KG1 (cell line): ENCODE results near the gene CD47.

Experiments
- DNase-seq: peaks from one replicate; lab custom pipeline; 2025; lab: John Stamatoyannopoulos, UW

Gene CD47

DNA sequence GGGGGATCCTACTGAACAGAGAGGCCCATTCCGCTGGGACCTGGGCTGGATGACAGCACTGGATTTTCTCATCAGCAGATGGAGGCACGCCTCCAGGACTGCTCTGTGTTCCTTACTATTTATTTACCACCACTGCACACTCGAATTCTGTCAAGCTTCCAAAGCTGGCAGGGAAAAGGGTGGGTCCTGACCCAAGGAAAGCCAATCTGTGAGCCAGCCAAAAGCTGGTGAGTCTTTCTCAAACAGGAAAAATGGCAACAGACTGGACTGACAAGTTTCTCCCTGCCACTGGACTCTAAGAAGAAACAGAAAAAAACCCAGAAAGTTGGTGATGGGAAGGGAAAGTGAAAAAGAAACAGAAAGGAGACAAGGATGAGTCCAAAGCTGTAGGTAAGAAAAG, 37.8 kb downstream of the CD47 start:
- no peak for DNase-seq

DNA sequence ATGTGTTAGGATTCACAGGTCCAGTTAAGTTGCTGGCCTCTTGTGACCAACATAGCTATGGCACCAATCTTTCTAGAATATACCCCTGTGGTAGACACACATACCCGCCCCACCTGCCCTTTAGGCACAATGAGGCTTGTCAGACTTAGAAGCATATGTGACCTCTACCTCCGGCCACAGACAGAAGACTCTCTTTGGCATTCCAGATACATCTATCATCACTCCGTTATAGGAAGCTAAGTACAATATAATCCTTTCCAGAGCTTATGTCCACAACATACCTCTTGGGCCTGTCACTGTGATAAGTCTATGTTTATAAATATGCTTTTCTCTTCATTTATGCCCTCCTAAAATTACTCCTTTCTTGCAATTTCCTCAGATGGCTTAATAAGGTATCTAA, 39.8 kb downstream of the CD47 start:
- DNase-seq, result no peak

DNA sequence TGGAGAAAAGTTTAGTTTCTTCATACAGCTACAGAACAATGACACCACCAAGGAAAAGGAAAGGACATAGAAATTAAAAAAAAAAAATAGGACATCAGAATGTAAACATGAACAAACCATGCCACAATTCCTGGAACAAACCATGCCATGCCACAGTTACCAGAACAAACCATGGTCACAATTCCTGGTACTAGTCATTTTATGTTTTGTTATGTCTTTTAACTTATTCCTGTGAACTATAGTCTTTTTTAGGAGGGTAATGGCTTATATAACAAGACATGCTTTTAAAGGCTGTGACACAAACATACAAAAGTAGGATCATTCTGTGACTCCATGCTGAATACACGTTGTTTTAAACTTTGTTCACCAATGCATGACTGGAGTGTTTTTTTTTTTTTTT, 42.8 kb downstream of the CD47 start:
- DNase-seq, result no peak

DNA sequence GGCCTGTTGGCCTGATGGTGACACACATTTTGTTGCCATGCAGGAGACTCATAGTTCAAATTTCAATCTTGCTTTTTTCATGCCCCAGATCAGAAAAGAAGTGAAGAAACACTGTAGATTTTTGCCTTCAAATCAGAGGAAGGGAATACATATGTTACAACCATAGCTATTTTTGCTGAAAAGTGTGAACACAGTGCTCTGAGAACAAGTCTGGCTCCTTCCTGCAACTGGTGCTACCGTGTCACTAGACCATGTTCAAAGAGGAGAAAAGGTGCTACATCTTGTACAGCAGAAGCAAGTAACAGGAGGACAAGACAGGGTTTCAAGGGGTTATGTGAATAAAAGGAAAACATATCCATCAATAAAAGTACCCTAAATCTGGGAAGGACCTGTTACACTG, 44.6 kb downstream of the CD47 start:
- no peak for DNase-seq

DNA sequence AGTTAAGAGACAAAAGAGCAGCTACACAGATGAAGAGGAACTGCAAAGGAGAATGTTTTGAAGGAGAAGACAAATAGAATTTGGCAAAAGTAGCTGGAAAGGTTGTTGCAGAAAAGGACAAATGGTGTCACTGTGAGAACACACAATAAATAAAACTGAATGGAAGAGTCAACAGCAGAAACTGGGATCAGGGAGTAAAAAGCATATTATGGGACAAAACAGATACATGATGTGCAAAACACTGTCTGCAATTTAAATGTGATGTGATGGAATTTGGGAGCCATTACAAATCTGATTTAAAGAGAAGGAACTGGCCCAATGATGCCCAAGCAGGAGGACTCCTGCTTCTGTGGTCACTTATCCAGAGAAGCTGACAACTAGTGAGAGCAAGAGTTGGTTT, 46.1 kb downstream of the CD47 start:
- DNase-seq, result no peak

DNA sequence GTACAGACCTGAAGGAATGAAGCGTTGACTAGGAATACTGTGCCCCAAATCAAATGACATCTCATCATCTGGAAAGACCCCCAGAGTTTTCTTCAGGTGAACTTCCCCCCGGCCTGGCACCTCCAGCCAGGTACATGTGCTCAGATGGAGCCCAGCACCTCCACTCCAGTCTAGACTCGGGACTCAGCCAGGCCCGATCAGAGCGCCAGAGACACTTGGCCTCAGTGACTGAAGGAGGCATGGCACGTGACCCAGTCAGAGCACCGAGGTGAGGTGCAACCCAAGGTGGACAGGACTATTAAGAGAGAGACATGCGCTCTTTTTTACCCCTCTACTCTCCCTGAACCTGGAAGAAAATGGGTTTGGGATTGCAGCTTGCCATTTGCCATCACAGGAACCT, 48.5 kb downstream of the CD47 start:
- DNase-seq, result no peak

GRCh38 chr3:108041253-108041652, 49.6 kb downstream of the CD47 start:
- DNase-seq, result no peak

- DNase-seq, result no peak
Observed at GRCh38 chr3:108037770-108038169, 53.1 kb downstream of the CD47 start.

GRCh38 chr3:108036984-108037741, 53.7 kb downstream of the CD47 start:
- DNase-seq, result no peak

GRCh38 chr3:108036401-108036800, 54.4 kb downstream of the CD47 start:
- DNase-seq, result no peak

GRCh38 chr3:108035751-108036150, 55.1 kb downstream of the CD47 start:
- no peak for DNase-seq

GRCh38 chr3:108031895-108032294, 58.9 kb downstream of the CD47 start:
- no peak for DNase-seq

DNA sequence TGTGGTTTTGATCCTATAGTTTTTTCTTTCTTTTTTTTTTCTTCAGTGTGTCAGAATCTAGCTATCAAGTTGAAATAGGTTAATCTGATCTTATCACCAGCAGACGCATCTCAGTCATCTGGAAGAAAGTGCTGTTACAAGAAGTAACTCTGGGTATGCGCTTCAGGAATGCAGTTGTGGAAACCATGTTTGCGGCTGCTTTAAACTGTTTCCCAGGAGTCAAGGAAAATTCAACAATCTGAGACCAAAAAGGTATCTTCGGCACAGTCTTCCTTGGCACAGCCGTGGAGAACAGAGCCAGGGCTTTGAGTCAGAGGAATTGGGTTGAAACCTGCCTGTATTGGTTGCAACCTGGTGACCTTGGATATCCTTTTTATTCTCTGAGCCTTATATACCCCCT, 59.9 kb downstream of the CD47 start:
- DNase-seq, result no peak

GRCh38 chr3:108029466-108029865, 61.4 kb downstream of the CD47 start:
- no peak for DNase-seq

- no peak for DNase-seq
Observed at GRCh38 chr3:108028896-108029295, 61.9 kb downstream of the CD47 start.

GRCh38 chr3:108025177-108025576, 65.7 kb downstream of the CD47 start:
- DNase-seq, result no peak

GRCh38 chr3:108024146-108024850, 66.5 kb downstream of the CD47 start:
- DNase-seq, result no peak

GRCh38 chr3:108022256-108023150, 68.3 kb downstream of the CD47 start:
- DNase-seq, result no peak

DNA sequence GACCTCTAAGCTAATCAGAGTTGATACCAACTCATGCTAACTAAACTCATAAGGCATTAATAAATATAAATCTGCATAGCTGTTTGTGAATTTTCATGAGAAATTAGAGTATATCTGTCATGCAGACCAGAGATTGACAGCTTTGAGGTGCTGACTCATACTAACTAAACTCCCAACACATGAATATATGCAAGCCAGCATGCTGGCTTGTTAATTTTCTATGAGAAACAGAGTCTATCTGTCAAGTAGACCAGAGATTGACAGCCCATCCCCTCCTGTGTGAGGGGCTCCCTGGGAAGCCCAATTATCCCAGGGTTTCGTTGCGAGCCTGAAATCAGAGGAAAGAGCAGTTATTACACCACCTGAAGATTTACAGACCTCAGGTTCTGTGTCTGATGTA, 69.3 kb downstream of the CD47 start:
- DNase-seq, result no peak

DNA sequence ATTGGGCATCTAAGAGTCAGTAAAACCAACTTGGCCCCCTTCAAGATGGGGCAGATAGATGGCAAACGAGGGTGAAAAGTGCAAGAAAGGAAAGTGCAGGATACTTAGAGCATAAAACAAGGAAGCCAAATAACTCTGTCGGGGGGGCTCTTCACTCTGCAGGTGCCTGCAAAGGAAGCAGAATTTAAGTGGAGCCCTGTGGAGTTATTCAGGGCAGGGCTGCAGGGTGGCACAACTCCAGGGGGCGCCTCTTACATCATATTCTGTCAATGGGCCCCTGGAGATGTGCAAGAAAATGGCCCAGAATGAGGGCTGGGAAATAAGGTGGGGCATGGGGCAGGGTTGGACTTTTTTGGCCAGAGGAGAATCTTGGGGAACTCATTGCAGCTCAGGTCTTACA, 69.7 kb downstream of the CD47 start:
- no peak for DNase-seq

DNA sequence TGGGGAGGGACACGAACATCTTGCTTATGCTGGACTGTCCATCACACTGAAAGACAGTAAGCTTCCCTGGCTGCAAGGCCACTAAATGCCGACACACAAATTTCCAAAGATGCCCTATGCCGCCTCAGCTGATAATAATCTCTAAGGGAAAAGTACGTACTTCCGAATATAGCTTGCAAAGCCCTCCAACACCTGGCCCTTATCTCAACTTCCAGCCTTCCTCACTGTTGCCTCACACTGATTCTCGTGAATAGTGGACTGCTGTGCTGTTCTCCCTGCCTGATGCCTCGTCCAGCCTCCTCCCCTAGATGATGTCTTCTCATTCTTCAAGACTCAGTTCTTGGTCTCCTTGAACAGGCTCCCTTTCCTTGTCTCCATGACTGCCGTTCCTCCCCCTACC, 72.3 kb downstream of the CD47 start:
- DNase-seq, result no peak

GRCh38 chr3:108017587-108017986, 73.2 kb downstream of the CD47 start:
- no peak for DNase-seq

DNA sequence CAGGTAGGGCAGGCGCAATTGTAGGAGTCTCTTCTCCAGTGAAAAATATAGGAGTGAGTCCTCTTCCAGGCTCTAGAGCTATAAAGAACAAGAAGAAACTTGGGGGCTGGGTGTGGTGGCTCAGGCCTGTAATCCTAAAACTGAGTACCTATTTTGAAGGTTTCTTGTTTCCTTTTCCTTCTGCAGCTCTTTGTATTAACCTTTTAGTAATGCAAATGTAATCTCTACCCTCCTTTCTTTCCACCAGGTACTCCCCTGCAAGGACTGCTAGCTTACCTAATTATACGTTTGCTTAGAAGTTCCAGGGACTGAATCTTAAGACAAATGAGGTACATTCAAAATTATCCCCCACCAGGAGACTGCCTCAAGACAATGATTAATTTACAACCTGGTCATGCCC, 75.9 kb downstream of the CD47 start:
- no peak for DNase-seq
